Measurements from ENCODE around the gene CLC. TPM values are rescaled to one million over a fixed set of nuclear protein-coding genes. Genes with fewer than 3 reads are reported as not detected.
"Not testable (repeated sequence)": the region's sequence is repeated elsewhere in the genome, so short reads cannot be mapped to it uniquely, and the experiment has no call there.

The CLC gene
- total RNA-seq, 1 donor from 2014 or later: not detected

GRCh38 chr19:39695759-39696158, 42.1 kb downstream of the CLC start:
- no peaks in the 10 kb centered on the region for H3K9me3 ChIP-seq
- intact Hi-C loops (cut with DNase I): no loop called here
- TF ChIP-seq, protein P1, sequence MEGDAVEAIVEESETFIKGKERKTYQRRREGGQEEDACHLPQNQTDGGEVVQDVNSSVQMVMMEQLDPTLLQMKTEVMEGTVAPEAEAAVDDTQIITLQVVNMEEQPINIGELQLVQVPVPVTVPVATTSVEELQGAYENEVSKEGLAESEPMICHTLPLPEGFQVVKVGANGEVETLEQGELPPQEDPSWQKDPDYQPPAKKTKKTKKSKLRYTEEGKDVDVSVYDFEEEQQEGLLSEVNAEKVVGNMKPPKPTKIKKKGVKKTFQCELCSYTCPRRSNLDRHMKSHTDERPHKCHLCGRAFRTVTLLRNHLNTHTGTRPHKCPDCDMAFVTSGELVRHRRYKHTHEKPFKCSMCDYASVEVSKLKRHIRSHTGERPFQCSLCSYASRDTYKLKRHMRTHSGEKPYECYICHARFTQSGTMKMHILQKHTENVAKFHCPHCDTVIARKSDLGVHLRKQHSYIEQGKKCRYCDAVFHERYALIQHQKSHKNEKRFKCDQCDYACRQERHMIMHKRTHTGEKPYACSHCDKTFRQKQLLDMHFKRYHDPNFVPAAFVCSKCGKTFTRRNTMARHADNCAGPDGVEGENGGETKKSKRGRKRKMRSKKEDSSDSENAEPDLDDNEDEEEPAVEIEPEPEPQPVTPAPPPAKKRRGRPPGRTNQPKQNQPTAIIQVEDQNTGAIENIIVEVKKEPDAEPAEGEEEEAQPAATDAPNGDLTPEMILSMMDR (IDR thresholded peaks at IDR 0.05): no peak
- TF ChIP-seq POLR2A (IDR thresholded peaks at IDR 0.05) (no peak), POLR2AphosphoS5 (IDR thresholded peaks at IDR 0.05; ENCODE audit: insufficient read depth in 1 of 2, low read depth in 1 of 2) (no peak)
- no peak overlapping the region for H3K27ac ChIP-seq
- no peak overlapping the region for H3K4me3 ChIP-seq
- no peaks in the 10 kb centered on the region for H3K36me3 ChIP-seq
- no peaks in the 10 kb centered on the region for H3K4me1 ChIP-seq
- no peaks in the 10 kb centered on the region for H3K27me3 ChIP-seq
- DNase-seq (ENCODE audit: extremely low spot score in 2 of 2): no peak

DNA sequence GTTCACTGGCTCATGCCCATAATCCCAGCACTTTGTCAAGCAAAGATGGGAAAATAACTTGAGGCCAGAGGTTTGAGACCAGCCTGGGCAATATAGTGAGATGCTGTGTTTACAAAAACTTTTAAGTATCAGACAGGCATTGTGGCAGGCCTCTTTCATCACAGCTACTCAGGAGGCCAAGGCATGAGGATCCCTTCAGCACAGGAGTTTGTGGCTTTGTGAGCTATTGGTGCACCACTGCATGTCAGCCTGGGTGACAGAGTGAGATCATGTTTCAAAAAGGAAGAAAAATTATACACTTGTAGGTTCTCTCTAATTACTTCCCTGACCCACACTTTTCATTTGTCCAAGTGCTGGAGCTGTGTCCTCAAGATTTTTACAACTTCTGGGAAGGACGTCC, 45.0 kb downstream of the CLC start:
- no peaks in the 10 kb centered on the region for H3K27me3 ChIP-seq
- no peaks in the 10 kb centered on the region for H3K4me1 ChIP-seq
- H3K27ac ChIP-seq: no peak overlapping the region
- intact Hi-C loops (cut with DNase I): no loop called here
- TF ChIP-seq POLR2AphosphoS5 (IDR thresholded peaks at IDR 0.05; ENCODE audit: insufficient read depth in 1 of 2, low read depth in 1 of 2) (no peak), POLR2A (IDR thresholded peaks at IDR 0.05) (no peak)
- TF ChIP-seq, protein P1 (IDR thresholded peaks at IDR 0.05): no peak
- no peak overlapping the region for H3K4me3 ChIP-seq
- H3K36me3 ChIP-seq: no peaks in the 10 kb centered on the region
- no peak for DNase-seq (ENCODE audit: extremely low spot score in 2 of 2)
- H3K9me3 ChIP-seq: no peaks in the 10 kb centered on the region

DNA sequence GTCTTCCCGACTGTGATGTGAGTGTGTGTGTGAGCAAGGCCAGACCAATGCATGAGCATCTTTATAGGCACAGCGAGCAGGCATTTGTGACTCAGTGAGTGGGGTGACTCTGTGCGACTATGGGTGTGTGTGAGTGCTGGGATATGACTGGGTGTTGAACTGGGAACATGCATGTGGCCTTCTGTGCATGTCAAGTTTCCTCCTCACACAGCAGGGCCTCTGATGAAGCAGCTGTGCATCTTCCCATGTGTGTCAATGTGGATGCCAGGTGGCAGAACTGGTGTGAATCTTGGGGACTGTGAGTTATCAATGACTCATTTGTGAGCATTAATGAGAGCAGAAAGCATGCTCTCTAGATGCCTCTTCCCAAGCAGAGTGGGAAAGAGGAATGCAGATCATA, 45.7 kb downstream of the CLC start:
- Histone ChIP-seq H3K27ac (no peak overlapping the region), H3K4me1 (no peaks in the 10 kb centered on the region), H3K36me3 (no peaks in the 10 kb centered on the region), H3K4me3 (no peak overlapping the region), H3K27me3 (no peaks in the 10 kb centered on the region), H3K9me3 (no peaks in the 10 kb centered on the region)
- DNase-seq (ENCODE audit: extremely low spot score in 2 of 2): no peak
- intact Hi-C loops (cut with DNase I): no loop called here
- TF ChIP-seq, protein P1 (IDR thresholded peaks at IDR 0.05): no peak
- TF ChIP-seq POLR2A (IDR thresholded peaks at IDR 0.05) (no peak), POLR2AphosphoS5 (IDR thresholded peaks at IDR 0.05; ENCODE audit: insufficient read depth in 1 of 2, low read depth in 1 of 2) (no peak)

GRCh38 chr19:39688637-39689036, 49.2 kb downstream of the CLC start:
- intact Hi-C loops (cut with DNase I); DNase-seq (ENCODE audit: extremely low spot score in 2 of 2); H3K4me3 ChIP-seq; H3K4me1 ChIP-seq; H3K36me3 ChIP-seq; H3K9me3 ChIP-seq; H3K27me3 ChIP-seq; H3K27ac ChIP-seq: not testable (repeated sequence)

- no peak for DNase-seq (ENCODE audit: extremely low spot score in 2 of 2)
- H3K27me3 ChIP-seq: no peaks in the 10 kb centered on the region
- no peaks in the 10 kb centered on the region for H3K36me3 ChIP-seq
- TF ChIP-seq POLR2AphosphoS5 (IDR thresholded peaks at IDR 0.05; ENCODE audit: insufficient read depth in 1 of 2, low read depth in 1 of 2) (no peak), POLR2A (IDR thresholded peaks at IDR 0.05) (no peak)
- TF ChIP-seq, protein P1 (IDR thresholded peaks at IDR 0.05): no peak
- no peak overlapping the region for H3K4me3 ChIP-seq
- H3K9me3 ChIP-seq: no peaks in the 10 kb centered on the region
- H3K4me1 ChIP-seq: no peaks in the 10 kb centered on the region
- intact Hi-C loops (cut with DNase I): no loop called here
- no peak overlapping the region for H3K27ac ChIP-seq
Measured at GRCh38 chr19:39686739-39687138, 51.1 kb downstream of the CLC start.

DNA sequence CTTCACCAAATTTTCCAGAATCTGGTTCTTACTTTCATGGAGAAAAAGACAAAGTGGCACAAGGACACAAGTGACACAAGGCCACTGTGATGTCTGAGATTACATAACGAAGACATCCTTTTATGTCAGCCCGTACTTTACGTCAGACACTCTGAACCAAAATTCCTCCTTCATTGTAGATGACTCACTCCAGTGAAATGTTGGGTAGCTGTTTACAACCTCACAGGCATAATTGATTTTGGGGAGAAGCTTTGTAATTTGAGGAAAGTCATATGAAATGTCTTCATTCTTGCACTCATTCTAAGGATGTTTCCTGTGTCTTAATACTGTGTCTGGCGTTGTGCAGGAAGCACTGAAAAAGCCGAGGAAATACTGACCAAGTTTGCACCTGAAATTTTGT, 53.6 kb downstream of the CLC start:
- Histone ChIP-seq H3K27me3 (no peaks in the 10 kb centered on the region), H3K9me3 (no peaks in the 10 kb centered on the region), H3K27ac (no peak overlapping the region), H3K36me3 (no peaks in the 10 kb centered on the region), H3K4me3 (no peak overlapping the region), H3K4me1 (no peaks in the 10 kb centered on the region)
- intact Hi-C loops (cut with DNase I): no loop called here
- TF ChIP-seq POLR2AphosphoS5 (IDR thresholded peaks at IDR 0.05; ENCODE audit: insufficient read depth in 1 of 2, low read depth in 1 of 2): no peak
- no peak for TF ChIP-seq POLR2A (IDR thresholded peaks at IDR 0.05)
- TF ChIP-seq, protein P1 (IDR thresholded peaks at IDR 0.05): no peak
- DNase-seq (ENCODE audit: extremely low spot score in 2 of 2): no peak
